CD4-positive, alpha-beta T cell treated with Interleukin-4 for 1 hour (primary cell): ENCODE results near the gene KRTAP12-3.
"Not testable (repeated sequence)": the region's sequence is repeated elsewhere in the genome, so short reads cannot be mapped to it uniquely, and the experiment has no call there.

ENCODE experiments used
- DNase-seq, 2 donors: peaks; one replicate each; pipeline ENCODE4 v3.0.0-alpha.2; 2020 to 2022

Gene KRTAP12-3

DNA sequence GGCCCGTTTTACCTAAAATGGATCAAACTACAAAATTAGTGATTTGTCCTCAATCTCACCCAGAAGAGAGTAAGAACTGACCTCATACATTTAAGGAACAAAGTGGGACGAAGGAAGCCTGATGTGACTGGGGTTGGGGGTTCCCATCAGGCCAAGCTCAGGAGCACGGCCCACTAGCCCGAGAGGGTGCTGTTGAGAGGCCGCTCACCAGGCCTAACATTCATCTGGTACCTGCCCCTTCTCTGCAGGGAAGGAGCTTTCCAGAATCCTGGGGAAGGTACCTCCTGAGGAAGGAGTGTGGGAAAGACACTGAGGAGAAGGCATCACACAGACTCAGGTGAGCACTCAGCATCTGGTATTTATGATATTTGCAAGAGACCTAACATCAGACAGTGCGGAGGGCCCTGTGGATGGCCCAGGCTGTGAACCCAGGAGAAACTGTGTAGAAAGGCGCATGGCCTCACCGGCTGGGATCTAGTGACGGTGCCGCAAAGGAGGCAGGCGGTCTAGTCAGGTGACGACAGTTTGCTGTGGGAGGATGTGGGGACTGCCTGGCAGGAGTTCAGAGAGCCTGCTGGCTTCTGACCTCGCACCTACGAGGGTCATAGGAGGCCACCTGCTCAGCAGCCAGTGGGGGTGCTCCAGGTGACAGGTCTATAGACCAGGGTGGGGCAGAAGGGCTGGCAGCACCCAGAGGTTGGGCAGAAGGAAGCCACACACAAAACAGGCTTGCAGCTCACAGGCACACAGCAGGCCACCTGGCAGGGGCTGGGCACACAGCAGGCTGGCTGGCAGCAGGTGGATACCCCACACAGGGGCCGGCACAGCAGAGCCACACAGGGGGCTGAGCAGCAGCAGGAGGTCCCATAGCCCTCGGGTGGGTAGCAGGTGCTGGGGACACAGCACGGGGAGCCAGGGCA is 3.8 kb upstream of the KRTAP12-3 start:
- DNase-seq, result peak; percentile 76 to 79

DNA sequence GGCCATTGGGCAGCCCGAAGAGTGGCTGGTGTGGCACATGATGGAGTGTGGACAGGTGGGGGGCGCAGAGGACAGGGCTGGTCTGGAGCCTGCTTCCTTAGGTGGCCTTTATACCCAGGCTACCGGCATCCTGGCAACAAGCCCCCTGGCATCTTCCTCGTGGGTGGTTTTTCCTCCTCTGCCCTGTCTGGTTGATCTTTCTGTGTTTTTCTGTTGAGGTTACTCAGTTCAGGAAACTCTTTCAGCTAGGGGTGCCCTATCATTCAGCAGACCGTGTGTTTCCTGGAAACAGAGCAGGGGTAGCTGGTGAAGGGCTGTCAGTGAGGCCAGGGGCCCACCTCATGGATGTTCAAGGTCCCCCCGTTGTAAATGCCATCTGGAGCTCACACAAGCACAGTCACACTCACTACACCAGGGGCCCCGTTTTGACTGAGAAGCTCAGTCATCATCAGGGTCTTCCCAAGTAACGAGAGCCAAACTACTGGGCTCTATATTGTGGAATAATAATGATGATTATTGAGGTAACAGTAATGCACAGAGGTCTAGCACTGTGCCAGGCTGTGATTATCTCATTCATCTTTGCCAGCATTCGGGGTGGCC is 3.1 kb upstream of the KRTAP12-3 start, which contains the start of gene KRTAP12-4:
Gene KRTAP12-4, minus strand, starts transcription at position 84 of the 600 bp plus-strand sequence. Its CDS starts 45 bp downstream, at position 39.
- peak in 1 of 2 donors; percentile 20 for DNase-seq

- DNase-seq, result no peak
Measured at GRCh38 chr21:44656868-44657267, 864 bp upstream of the KRTAP12-3 start.

GRCh38 chr21:44658541-44658910 is 794 bp downstream of the KRTAP12-3 start:
- no peak for DNase-seq

GRCh38 chr21:44658913-44659595 is 1.3 kb downstream of the KRTAP12-3 start:
- DNase-seq, result peak in 1 of 2 donors; percentile 46

DNA sequence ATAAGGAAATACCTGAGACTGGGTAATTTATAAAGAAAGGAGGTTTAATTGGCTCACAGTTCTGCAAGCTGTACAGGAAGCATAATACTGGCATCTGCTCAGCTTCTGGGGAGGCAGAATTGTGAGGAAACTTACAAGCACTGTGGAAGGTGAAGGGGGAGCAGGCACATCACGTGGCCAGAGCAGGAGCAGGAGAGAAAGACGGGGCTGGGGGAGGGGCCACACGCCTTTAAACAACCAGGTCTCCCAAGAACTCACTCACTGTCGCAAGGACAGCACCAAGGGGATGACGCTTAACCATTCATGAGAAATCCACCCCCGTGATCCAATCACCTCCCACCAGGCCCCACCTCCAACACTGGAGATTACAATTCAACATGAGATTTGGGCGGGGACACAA is 3.8 kb downstream of the KRTAP12-3 start:
- DNase-seq, result not testable (repeated sequence)

DNA sequence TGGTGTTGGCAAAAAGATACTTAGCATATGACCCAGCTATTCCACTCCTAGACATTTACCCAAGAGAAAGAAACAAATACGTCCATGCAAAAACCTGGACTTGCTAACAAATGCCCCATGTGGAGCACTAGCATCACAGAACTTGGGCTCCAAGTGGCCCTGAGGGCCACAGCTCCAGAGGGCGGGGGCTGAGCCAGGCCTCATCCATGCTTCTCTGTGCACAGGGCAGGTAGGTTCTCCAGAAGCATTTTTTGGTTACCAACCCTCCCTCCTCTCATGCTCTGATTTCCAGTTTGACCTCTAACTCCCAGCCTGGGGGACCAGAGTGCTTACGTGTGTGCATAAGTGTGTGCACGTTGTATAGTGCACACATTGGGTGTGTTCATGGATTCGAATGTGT is 7.0 kb downstream of the KRTAP12-3 start:
- no peak for DNase-seq

- no peak for DNase-seq
Measured at GRCh38 chr21:44666401-44667320, 8.9 kb downstream of the KRTAP12-3 start, which contains the start of gene KRTAP12-2. KRTAP12-2 (minus strand) TSS chr21:44666927; CDS start chr21:44666886, 41 bp downstream.

DNA sequence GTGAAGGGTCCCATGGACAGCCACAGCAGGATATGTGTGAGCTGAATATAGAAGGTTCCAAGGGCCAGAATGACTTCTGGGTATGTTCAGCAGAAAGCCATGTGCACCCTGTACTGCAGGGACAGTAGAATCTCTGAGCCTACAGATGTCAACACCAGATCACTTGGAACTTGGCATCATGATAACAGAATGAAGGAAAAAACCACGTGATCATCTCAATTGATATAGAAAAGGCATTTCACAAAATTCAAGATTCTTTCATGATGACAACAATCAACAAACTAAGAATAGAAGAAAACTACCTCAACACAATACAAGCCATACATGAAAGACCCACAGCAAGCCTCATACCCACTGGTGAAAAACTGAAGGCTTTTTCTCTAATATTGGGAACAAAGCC is 9.9 kb downstream of the KRTAP12-3 start:
- no peak for DNase-seq

DNA sequence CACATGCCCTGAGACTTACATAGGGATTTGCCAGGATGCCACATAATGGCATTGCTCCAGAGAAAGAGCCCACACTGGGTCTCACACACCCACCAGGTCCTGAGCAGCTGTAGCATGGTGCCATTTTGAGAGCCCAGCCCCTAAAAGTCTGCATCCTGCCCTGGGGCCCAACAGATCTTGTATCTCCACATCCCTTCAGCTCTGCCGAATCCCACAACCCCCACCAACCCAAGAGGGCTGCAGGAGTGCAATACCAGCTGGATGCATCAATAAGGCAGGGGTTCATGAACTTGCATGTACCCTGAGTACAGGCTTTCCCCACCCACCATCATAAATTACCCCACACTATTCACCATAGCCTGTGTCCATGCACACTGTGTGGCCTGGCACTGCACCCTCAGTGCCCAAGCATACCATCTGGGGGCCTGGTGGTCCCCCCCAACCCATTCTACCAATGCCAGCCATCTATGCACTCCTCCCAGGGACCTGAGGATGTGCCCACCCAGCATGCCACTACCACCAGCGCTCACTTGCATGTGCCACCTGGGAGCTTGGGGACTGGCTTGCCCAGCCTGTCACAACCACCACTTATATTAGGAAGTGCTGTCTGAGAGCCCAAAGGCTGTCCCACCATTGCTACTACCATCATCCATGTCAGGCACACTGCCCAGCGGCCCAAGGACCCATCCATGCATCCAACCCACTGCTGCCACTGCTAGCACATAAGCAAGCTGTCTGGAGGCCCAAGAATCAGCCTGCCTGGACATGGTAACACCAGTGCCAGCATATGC is 13.1 kb downstream of the KRTAP12-3 start:
- DNase-seq, result no peak

- DNase-seq, result no peak
Measured at GRCh38 chr21:44671911-44672310, 14.2 kb downstream of the KRTAP12-3 start.

DNA sequence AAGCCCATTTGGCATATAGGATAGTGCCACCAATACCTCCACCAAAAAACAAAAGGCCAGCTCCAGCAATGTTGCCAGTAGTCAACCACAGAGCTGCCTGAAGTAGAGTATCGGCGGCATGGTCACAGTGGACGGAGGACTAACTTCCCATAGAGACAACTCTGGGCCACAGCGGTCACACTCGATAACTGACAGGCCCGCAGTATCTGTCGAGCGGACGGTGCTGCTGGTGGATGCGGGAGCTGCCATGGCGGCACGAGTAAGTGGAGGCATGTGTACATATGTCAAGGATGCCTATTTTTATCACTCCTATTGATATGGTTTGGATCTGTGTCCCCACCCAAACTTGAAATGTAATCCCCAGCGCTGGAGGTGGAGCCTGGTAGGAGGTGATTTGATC is 20.1 kb downstream of the KRTAP12-3 start:
- no peak for DNase-seq

- DNase-seq, result no peak
Measured at GRCh38 chr21:44681152-44681551, 23.4 kb downstream of the KRTAP12-3 start.

DNA sequence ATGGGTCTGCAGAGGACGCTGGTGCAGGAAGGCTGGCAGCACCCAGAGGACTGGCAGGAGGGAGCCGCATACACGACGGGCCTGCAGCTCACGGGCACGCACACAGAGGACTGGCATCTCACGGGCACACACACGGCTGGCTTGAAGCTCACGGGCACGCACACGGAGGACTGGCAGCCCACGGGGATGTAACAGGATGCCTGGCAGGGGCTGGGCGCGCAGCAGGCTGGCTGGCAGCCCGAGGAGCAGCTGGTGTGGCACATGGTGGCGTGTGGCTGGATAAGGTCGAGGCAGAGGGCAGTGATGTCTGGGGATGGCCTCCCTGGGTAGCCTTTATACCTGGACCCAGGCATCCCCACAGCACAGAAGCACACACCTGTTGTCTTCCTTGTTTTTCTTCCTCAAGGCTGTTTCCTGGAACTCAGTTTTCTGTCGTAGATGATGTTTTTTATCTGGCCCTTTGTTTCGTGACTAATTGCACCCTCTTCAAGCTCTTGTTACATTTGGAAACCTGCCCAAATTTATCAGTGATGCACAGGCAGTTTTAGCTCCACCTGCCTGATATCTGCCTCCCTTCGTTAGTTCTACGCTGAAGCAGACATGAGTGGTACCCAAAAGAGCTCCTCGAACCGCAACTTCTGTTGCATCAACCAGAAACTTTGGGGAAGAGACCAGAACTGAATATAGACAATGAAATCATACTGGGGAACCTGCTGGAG is 24.3 kb downstream of the KRTAP12-3 start, which contains the start of gene KRTAP12-1:
Gene KRTAP12-1, minus strand, starts transcription at position 303 of the 719 bp plus-strand sequence. Its CDS starts 40 bp downstream, at position 263.
- DNase-seq, result no peak

DNA sequence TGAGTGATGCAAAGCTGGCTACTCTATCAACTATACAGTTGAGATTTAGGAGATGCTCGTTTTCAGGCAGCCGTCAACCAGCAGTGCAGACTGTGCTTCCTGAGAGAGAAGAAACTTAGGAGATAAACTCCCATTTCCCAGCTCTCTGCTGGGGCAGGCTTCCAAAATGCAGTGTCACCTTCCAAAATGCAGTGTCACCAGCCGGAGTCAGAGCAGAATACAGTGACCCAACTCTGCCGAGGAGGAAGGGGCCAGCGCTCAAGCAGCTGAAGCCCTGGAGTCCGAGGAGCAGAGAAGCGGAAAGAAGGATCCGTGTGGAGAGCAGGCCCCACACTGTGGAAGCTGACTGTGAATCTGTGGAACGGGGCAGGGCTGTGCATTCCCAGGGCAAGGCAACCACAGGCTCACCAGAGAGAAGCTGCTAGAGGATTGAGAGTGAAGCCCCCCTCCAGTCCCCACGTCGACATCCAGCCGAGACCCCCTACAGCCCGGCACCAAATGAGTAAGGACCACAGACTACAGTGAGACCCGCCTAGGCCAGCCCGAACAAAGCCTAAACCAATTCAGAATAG is 24.9 kb downstream of the KRTAP12-3 start:
- no peak for DNase-seq

DNA sequence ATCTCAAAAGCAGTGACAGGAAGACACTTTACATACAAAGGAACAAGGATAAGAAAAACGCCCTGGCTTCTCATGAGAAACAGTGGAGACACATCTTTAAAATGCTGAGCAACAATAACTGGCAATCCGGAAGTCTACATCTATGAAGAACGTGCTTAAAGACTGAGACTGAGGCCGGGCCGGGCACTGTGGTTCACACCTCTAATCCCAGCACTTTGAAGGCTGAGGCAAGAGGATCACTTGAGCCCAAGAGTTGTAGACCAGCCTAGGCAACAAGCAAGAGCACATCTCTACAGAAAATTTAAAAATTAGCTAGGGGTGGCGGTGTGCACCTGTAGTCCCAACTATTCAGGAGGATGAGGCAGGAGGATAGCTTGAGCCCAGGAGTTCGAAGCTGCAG is 26.3 kb downstream of the KRTAP12-3 start:
- DNase-seq, result no peak

GRCh38 chr21:44684483-44684882 is 26.8 kb downstream of the KRTAP12-3 start:
- DNase-seq, result no peak

- DNase-seq, result not testable (repeated sequence)
Measured at GRCh38 chr21:44685050-44685449, 27.3 kb downstream of the KRTAP12-3 start.

GRCh38 chr21:44686000-44686781 is 28.5 kb downstream of the KRTAP12-3 start:
- no peak for DNase-seq
